HTERT RPE-1 (cell line): Measurements from ENCODE around the gene PSEN2.

Experiments
- in situ Hi-C: fragments of 300-500 bp; cut with MboI; formaldehyde crosslinking; loops from 4 replicates; pipeline ENCODE4 v1.14.3; 2020; ENCODE audit warnings: low sequenced_read_pairs

Gene PSEN2

GRCh38 chr1:226884116-226884625 is 13.8 kb downstream of the PSEN2 start:
- in situ Hi-C loops, result no loop called here

DNA sequence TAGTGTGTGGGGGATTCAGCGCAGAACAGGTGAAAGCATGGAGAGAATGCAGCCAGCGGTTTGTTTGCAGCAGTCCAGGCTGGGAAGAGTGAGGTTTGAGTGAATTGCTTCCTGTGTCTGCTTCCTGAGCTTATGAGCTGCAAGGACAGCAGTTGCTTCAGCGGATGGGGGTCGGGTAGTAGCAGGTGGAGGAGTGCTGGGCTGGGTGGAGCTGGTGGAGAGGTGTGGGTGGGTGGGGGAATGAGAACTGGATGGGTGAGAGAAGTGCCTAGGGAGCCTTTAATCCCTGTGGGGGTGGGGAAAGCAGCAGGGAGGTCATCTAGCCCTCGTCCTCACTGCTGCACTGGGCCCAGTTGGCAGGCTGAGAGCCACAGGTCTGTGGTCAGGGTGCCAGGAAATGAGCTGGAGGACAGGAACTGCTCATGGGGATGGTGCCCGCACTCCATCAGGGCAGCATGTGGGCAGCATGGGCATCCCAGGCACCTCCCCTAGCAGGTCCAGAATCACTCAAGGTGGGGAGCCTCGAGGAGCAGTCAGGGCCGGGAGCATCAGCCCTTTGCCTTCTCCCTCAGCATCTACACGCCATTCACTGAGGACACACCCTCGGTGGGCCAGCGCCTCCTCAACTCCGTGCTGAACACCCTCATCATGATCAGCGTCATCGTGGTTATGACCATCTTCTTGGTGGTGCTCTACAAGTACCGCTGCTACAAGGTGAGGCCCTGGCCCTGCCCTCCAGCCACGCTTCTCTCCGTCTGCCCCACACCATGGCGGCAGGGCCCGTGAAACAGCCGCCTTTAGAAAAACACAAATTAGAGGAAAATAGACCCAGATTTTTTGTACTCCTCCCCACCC is 14.8 kb downstream of the PSEN2 start:
- in situ Hi-C loops, result no loop called here

- in situ Hi-C loops, result no loop called here
These were observed 15.9 kb downstream of the PSEN2 start for GRCh38 chr1:226886122-226886901.

DNA sequence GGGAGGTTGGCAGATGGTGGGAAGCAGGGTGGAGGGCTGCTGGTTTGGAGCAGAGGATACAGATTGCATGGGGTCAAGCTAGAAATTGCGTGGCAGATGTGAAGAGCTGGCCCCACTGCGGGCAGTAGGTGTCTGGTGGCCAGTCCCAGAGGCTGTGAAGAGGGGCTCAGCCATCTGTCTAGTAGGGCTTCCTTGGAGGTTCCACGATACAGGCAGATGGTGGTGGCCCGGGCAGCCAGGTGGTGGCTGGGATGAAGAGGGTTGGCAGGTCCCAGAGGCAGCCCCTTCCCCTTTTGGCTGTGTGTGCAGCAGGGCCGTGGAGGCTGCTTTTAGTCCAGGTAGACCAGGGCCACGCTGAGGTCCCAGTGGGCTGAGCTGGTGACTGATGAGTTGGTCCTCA is 16.6 kb downstream of the PSEN2 start:
- in situ Hi-C loops, result no loop called here

DNA sequence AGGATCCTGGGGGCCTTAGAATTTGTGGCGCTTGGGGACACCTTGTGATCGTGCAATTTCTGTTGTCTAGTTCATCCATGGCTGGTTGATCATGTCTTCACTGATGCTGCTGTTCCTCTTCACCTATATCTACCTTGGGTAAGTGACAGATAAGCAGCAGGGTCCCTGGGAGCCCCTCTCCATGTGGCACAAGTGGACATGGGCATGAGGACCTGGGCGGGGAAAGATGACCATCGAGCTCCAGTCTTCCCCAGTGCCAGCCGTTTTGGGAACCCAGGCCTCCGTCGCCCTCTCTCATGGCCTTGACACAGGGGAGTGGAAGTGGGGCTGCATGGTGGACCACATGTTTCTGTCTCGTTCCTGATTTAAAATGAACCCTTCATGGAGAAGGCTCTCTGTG is 17.6 kb downstream of the PSEN2 start:
- in situ Hi-C loops, result no loop called here

GRCh38 chr1:226888816-226889215 is 18.4 kb downstream of the PSEN2 start:
- in situ Hi-C loops, result no loop called here

DNA sequence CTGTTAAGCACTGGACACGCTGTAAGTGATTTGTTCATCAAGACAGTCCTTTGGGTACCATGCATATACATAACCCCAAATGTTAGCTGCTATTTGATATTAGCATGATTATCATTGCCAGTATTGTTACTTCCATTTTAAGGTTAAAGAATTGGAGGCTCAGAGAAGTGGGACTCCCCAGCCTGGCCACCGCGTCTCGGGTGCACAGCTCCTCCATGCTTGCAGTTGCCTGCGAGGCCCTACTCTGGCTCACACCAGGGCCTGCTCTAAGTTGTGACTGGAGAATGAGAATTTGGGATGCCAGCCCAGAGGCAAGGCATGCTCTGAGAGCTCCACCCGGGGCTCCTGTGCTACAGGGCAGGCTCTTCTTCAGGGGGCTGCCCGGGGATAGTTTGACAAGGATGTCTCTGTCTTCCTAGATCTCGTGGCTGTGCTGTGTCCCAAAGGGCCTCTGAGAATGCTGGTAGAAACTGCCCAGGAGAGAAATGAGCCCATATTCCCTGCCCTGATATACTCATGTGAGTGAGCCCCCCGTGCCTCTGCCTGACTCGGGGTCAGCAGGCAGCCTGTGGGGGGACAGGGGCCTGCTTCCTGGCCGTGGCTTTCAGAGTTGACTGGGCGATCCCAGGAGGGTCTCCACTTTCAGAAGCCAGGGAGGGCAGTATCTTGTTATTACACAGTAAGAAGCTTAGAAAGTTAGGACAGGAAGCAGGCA is 19.4 kb downstream of the PSEN2 start:
- in situ Hi-C loops, result no loop called here

GRCh38 chr1:226890331-226891108 is 20.1 kb downstream of the PSEN2 start:
- in situ Hi-C loops, result no loop called here

- in situ Hi-C loops, result no loop called here
These were observed 20.9 kb downstream of the PSEN2 start for GRCh38 chr1:226891346-226891745.

DNA sequence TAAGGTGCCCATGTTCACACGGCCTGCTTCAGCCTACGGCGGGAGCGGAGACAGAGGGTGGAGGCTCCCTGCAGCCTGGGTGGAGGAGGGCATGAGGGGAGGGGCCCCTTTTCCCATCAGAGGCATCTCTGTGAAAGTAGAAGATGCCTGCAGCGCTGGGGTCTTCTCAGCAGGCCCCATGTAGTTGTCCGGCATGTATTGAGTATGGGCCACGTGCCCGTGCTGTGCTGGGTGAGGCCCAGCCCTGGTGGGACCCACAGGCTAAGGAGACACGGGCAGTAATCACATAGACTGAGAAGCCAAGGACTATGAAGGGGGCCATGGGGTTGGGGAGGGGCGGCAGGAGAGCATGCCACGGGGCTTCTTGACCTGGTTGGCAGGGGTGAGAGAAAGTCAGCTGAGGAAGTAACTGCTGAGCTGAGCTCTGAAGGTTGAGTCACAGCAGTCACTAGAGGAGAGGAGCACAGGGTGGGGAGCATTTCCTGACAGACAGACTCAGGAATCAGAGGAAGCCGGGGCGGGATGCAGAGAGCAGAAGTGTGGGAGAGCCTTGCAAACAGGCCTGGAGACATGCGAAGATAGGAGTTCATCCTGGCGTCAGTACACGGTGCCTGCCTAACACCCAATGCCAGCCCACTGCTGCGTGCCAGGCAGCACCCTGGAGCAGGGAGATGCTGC is 21.6 kb downstream of the PSEN2 start:
- in situ Hi-C loops, result no loop called here

DNA sequence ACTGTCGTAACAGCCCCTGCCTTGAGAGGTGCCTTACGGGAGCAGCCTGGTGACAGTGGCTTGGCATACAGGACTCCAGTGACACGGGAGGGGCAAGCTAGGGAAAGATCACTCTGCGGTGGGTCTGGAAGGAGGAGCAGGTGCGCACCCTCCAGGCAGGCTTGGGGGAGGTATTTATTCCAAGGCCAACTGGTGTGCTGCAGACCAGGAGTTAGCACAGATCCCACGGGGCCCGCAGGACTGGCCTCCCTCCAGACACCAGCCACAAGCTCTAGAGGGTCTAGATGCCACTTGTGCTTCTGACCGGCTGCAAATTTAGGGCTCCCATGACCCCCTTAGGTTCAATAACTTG is 22.1 kb downstream of the PSEN2 start:
- in situ Hi-C loops, result no loop called here

DNA sequence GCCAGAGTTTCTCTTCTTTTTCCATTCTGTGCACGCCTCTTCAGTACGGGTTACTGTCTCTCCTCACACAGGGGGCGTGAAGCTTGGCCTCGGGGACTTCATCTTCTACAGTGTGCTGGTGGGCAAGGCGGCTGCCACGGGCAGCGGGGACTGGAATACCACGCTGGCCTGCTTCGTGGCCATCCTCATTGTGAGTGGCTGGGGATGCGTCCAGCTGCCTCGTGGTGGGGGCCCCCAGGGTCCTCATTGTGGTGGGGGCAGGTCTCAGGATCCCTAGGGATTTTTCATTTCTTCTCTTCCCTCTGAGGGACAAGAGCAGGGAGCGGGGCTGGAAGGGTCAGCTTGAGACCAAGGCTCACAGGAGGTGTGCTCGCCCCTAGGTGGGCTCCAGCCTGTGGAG is 23.5 kb downstream of the PSEN2 start:
- in situ Hi-C loops, result no loop called here

DNA sequence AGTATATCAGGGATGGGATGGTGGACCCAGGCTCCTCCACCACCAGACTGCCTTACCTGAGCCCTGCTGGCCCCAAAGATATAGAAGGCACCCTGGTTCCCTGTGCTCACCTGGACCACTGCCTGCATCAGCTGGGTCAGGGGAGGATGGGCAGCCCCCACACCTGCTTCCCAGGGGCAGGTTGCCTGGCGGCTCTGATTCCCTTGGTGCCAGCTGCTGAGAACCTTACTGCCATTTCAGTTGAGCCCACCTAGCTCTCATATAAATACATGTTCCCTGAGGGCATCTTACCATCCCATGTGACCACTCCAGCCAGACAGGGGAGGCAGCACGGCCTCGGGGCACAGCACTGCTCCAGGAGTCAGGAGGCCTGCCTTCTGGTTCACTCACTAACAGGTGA is 24.4 kb downstream of the PSEN2 start:
- in situ Hi-C loops, result no loop called here

DNA sequence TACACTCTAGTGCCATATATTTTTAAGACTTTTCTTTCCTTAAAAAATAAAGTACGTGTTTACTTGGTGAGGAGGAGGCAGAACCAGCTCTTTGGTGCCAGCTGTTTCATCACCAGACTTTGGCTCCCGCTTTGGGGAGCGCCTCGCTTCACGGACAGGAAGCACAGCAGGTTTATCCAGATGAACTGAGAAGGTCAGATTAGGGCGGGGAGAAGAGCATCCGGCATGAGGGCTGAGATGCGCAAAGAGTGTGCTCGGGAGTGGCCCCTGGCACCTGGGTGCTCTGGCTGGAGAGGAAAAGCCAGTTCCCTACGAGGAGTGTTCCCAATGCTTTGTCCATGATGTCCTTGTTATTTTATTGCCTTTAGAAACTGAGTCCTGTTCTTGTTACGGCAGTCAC is 25.2 kb downstream of the PSEN2 start:
- in situ Hi-C loops, result no loop called here

- in situ Hi-C loops, result no loop called here
These were observed 27.8 kb downstream of the PSEN2 start for GRCh38 chr1:226898246-226898645.

- in situ Hi-C loops, result no loop called here
These were observed 31.0 kb downstream of the PSEN2 start for GRCh38 chr1:226901421-226901820.

DNA sequence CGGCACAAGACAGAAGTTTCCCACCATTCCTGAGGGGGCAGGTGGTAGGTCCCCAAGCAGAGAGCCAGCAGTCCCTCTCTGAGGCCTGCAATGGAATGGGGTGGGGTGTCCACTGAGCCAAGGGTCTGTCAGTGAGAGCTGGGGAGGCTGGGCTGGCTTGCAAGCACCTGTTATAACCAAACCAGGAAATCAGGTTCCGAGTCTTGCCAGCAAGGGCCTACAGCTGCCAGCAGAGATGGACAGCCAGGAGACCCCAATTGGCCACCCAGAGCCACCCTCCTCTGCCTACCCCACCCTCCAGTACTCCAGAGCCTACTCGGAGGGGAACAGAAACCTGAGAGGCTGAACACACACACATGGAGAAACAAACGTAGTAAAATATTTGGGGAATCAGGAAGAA is 32.2 kb downstream of the PSEN2 start:
- in situ Hi-C loops, result no loop called here

DNA sequence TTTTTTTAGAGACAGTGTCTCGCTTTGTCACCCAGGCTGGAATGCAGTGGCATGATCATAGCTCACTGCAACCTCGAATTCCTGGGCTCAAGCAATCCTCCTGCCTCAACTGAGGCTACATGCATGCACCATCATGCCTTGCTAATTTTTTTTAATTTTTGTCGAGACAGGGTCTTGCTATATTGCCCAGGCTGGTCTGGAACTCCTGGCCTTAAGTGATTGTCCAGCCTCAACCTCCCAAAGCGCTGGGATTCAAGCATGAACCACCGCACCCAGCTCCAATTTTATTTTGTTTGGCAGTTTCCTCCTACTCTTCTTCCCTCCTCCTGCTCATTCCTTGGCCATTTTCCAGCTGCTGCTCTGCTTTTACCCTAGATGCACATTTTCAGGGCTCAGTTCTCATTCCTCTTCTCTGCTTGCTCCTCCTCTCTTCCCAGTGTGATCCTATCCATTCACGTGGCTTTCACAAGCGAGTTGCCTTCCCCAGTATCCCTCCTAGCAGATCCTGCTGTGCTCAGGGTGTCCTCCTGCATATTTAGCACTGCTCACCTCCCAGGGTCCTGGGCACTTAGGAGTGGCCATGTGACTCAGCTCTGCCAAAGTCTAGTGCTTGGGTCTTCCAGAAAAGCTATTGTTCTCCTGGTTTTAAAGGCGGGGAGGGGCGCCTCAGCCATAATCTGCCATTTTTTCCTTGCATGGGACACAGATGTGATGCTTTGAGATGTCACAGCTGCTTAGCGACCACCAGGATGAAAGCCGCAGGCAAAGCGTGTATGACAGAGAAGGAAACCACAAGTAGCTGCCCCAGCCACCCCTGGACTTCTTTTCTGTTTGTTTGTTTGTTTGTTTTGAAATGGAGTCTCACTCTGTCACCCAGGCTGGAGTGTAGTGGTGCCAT is 33.7 kb downstream of the PSEN2 start:
- in situ Hi-C loops, result no loop called here

DNA sequence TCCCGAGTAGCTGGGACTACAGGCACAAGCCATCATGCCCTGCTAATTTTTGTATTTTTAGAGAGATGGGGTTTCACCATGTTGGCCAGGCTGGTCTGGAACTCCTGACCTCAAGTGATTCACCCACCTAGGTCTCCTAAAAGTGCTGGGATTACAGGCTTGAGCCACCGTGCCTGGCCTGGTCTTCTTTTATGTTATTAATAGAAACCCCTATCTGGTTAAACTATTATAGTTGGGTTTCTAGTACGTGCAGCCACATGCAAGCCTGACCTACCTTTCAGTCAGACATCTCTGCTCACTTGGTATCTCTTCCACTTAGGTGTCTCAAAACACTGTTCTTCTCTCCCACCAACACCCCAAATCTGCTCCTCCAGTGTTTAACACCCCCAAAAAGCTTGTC is 34.4 kb downstream of the PSEN2 start:
- in situ Hi-C loops, result no loop called here
